Activated CD4-positive, alpha-beta memory T cell treated with anti-CD3 and anti-CD28 coated beads for 36 hours (primary cell): ENCODE data around the gene UBE2U. TPM values are rescaled to one million over a fixed set of nuclear protein-coding genes. Genes with fewer than 3 reads are reported as not detected.

Source experiments
- CTCF ChIA-PET: fragments of 350-600 bp; sonication (Branson Sonifier 250); formaldehyde crosslinking; loops from one replicate; lab custom pipeline; 2021; ENCODE audit warnings: antibody characterized with exemption, inconsistent platforms; lab: Charles Lee
- POLR2A ChIA-PET: fragments of 350-600 bp; sonication (Branson Sonifier 250); formaldehyde crosslinking; loops from one replicate; lab custom pipeline; 2021; ENCODE audit warnings: antibody characterized with exemption; lab: Charles Lee
- DNase-seq: peaks from one replicate; pipeline ENCODE4 v3.0.0-alpha.2; 2020
- H3K27ac Mint-ChIP-seq: one replicate; pipeline ENCODE4 v1.8.0; 2021; ENCODE audit warnings: mixed read lengths
- H3K27me3 Mint-ChIP-seq: one replicate; pipeline ENCODE4 v1.8.0; 2021; ENCODE audit warnings: mixed read lengths
- H3K36me3 Mint-ChIP-seq: one replicate; pipeline ENCODE4 v1.8.0; 2021; ENCODE audit warnings: mixed read lengths
- H3K4me1 Mint-ChIP-seq: one replicate; pipeline ENCODE4 v1.8.0; 2021; ENCODE audit warnings: low read depth, mixed read lengths
- H3K4me3 Mint-ChIP-seq: one replicate; pipeline ENCODE4 v1.8.0; 2021; ENCODE audit warnings: mild to moderate bottlenecking, mixed read lengths
- H3K9me3 Mint-ChIP-seq: one replicate; pipeline ENCODE4 v1.8.0; 2021; ENCODE audit warnings: mixed read lengths
- intact Hi-C: fragments of 100-400 bp; cut with micrococcal nuclease; formaldehyde crosslinking; loops from one replicate; pipeline ENCODE4 v1.15.1; 2023
- total RNA-seq, 2 experiments: library from RNA; stranded (reverse); gene quantifications; one replicate each; pipeline ENCODE4 v1.2.3, GENCODE V29; 2021

Gene UBE2U
- total RNA-seq, 2 experiments from 2014 or later, result not detected

DNA sequence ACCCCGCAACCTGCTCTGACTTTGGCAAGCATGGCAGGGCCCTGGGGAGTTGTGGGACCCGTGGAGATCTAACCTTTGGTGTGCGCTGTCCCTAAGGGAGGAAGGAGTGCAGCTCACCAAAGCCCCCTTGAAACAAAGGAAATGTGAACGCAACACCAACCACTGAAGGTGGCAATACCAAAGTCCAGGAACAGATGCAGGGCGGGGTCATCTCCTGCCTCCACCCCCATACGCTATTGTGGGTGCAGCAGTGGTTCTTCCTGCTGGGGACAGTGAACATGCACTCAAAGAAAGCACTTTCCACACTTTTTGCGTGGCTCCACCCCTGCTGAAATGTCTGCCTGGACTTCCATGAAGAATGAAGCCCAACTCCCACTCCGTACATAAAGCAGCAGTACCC, 93.0 kb downstream of the UBE2U start:
- Mint-ChIP-seq H3K4me1 (no peaks in the 10 kb centered on the region), H3K4me3 (no peak overlapping the region), H3K9me3 (no peaks in the 10 kb centered on the region), H3K27ac (no peak overlapping the region), H3K36me3 (no peaks in the 10 kb centered on the region), H3K27me3 (peaks cover 17% of the 10 kb centered on the region)
- intact Hi-C loops, result no loop called here
- no peak for DNase-seq
- ChIA-PET POLR2A (no interaction called here), CTCF (no interaction called here)

DNA sequence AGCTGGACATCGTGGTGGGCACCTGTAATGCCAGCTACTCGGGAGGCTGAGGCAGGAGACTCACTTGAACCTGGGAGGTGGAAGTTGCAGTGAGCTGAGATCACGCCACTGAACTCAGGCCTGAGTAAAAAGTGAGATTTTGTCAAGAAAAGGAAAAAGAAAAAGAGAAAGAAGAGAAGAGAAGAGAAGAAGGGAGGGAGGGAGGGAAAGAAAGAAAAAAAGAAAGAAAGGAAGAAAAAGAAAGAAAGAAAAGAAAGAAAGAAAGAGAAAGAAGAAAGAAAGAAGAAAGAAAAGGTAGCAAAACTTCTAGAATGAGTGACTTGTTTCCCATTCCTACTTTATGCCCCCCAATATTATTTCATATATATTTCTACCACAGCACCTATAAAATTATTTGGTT, 98.8 kb downstream of the UBE2U start:
- Mint-ChIP-seq H3K27me3 (peaks cover 6% of the 10 kb centered on the region), H3K9me3 (no peaks in the 10 kb centered on the region), H3K36me3 (no peaks in the 10 kb centered on the region), H3K4me3 (no peak overlapping the region), H3K4me1 (no peaks in the 10 kb centered on the region), H3K27ac (no peak overlapping the region)
- POLR2A ChIA-PET, result no interaction called here
- no peak for DNase-seq
- CTCF ChIA-PET, result no interaction called here
- intact Hi-C loops, result no loop called here

DNA sequence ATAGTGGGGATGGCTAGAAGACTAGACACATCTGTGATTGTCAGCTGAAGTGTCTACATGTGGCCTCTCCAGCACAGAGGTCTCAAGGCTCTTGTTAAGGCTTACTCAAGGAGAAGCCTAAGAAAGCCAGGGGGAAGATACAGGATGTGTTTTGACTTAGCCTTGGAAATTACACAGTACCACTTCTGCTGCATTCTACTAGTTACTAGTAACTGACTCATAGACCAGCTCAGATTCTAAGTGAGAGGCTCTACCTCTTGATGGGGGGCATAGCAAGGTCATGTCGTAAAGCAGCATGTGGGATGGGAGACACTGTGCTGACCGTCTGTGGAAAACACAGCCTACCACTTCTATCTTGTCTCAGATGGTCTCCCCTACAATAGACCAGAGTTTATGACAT, 99.5 kb downstream of the UBE2U start:
- intact Hi-C loops, result no loop called here
- POLR2A ChIA-PET, result no interaction called here
- Mint-ChIP-seq H3K27ac (no peak overlapping the region), H3K27me3 (peaks cover 6% of the 10 kb centered on the region), H3K36me3 (no peaks in the 10 kb centered on the region), H3K4me1 (no peaks in the 10 kb centered on the region), H3K4me3 (no peak overlapping the region), H3K9me3 (no peaks in the 10 kb centered on the region)
- no peak for DNase-seq
- CTCF ChIA-PET, result no interaction called here

DNA sequence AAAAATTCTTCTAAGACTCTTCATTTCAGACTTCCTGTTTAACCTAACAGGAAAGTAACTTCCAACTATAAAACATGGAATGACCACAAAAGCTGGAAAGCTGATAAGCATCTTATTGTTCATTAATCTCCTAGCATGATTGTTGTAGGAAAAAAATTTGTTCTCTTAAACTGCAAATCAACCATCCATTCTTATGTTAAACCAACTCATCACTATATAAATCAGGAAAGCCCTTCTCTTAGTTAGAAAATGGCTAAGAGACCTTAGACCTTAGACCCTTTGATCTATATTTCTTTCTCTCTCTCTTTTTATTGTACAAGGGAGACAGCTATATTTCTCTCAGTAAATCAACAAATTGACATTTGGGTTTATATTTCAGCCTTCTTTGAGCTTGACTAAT, 101.4 kb downstream of the UBE2U start:
- H3K4me1 Mint-ChIP-seq, result no peaks in the 10 kb centered on the region
- intact Hi-C loops, result no loop called here
- H3K4me3 Mint-ChIP-seq, result no peak overlapping the region
- H3K27ac Mint-ChIP-seq, result no peak overlapping the region
- H3K27me3 Mint-ChIP-seq, result peaks cover 6% of the 10 kb centered on the region
- no peaks in the 10 kb centered on the region for H3K36me3 Mint-ChIP-seq
- no peaks in the 10 kb centered on the region for H3K9me3 Mint-ChIP-seq
- ChIA-PET CTCF (no interaction called here), POLR2A (interaction anchor here (0.7 kb wide), 1 partner anchor 286 kb away, joined by 3 read pairs; no protein-coding TSS in a partner anchor)
- no peak for DNase-seq

DNA sequence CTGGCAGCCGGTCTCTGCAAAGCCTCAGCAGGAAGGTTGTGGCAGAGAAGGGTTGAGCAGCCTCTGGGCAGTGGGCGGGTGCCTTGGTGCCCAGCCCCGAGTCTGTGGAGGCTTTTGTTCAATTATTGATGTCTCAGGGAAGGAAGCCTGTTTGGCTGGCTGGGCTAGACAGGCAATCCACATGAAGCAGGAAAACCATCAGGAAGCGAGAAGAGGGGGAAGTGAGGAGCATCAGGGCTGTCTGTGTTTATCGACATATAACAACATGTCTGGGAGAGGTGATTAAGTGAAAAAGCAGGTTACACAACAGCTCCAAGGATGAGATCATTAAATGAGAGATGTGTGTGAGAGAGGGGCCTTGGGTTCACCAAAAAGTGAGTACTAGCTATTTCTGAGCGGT, 105.4 kb downstream of the UBE2U start:
- Mint-ChIP-seq H3K36me3 (no peaks in the 10 kb centered on the region), H3K9me3 (no peaks in the 10 kb centered on the region), H3K27me3 (no peaks in the 10 kb centered on the region), H3K4me3 (no peak overlapping the region), H3K27ac (no peak overlapping the region), H3K4me1 (no peaks in the 10 kb centered on the region)
- ChIA-PET POLR2A (no interaction called here), CTCF (no interaction called here)
- DNase-seq, result no peak
- intact Hi-C loops, result no loop called here

DNA sequence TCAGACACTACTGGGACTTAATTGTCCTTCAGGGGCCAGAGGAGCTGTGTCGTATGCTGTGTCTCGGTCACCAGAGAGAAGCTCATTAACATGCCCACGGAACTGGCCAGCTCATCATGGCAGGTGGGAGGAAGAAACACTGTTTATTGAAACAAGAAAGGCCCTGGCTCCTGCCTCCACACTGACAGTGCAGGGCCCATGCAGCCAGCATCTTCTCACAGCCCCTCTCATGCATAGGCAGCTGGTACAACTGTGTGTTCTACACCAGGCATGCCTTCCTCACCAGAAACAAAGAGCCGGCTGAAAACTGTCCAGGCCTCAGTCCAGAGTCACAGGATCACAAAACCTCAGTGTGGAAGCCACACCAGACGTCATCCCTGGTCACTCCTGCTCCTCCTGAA, 106.0 kb downstream of the UBE2U start:
- Mint-ChIP-seq H3K9me3 (no peaks in the 10 kb centered on the region), H3K4me1 (no peaks in the 10 kb centered on the region), H3K36me3 (no peaks in the 10 kb centered on the region), H3K27ac (no peak overlapping the region), H3K27me3 (no peaks in the 10 kb centered on the region), H3K4me3 (no peak overlapping the region)
- DNase-seq, result no peak
- intact Hi-C loops, result no loop called here
- POLR2A ChIA-PET, result no interaction called here
- CTCF ChIA-PET, result no interaction called here

DNA sequence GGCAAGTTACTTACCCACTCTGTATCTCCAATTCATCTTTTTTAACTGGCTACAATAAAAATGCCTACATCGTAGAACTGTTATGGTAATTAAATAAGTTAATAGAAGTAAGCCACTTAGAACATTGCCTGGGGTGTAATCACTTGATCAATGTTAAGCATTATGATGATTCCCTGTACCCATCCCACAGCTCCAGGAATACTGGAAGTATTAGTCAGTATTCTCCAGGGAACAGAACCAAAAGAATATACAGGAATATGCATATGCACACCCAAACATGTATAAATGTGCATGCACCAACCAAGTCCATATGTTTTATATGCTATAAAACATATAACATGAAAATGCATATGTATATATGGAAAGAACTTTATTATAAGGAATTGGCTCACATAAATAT, 107.3 kb downstream of the UBE2U start:
- no peaks in the 10 kb centered on the region for H3K9me3 Mint-ChIP-seq
- CTCF ChIA-PET, result no interaction called here
- no peak overlapping the region for H3K4me3 Mint-ChIP-seq
- DNase-seq, result no peak
- H3K27ac Mint-ChIP-seq, result no peak overlapping the region
- H3K27me3 Mint-ChIP-seq, result no peaks in the 10 kb centered on the region
- H3K36me3 Mint-ChIP-seq, result no peaks in the 10 kb centered on the region
- intact Hi-C loops, result no loop called here
- no peaks in the 10 kb centered on the region for H3K4me1 Mint-ChIP-seq
- POLR2A ChIA-PET, result no interaction called here

DNA sequence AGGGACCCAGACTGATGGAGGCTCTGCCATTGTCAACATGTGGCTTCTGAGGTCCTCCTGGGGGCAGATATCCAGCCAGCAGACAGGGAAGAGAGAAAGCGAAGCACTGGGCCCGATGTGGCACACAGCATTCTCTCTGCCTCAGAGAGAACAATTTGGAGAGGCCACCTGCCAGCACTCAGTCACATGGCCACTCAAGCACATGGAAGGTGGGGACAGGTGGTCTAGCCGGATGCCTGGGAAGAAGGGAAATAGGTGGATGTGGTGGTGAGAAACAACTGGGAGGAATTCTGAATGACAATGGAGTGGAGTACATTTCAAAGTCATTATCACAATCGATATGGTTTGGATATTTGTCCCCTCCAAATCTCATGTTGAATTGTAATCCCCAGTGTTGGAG, 109.0 kb downstream of the UBE2U start:
- intact Hi-C loops, result no loop called here
- H3K36me3 Mint-ChIP-seq, result no peaks in the 10 kb centered on the region
- H3K4me3 Mint-ChIP-seq, result no peak overlapping the region
- no peak overlapping the region for H3K27ac Mint-ChIP-seq
- no peaks in the 10 kb centered on the region for H3K9me3 Mint-ChIP-seq
- no peaks in the 10 kb centered on the region for H3K4me1 Mint-ChIP-seq
- DNase-seq, result no peak
- ChIA-PET POLR2A (no interaction called here), CTCF (no interaction called here)
- no peaks in the 10 kb centered on the region for H3K27me3 Mint-ChIP-seq

DNA sequence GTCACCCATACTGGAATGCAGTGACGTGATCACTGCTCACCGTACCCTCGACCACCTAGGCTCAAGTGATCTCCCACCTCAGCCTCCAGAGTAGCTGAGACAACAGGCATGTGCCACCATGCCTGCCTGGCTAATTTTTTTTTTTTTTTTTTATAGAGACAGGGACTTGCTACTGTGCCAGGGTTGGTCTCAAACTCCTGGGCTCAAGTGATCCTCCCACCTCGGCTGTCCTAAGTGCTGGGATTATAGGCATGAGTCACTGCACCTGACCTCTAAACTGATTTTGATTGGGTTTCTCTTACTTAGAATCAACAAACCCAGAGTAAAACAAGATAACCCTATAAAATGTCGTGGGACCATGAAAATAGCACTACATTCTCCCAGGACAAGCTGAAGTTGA, 112.0 kb downstream of the UBE2U start:
- no peaks in the 10 kb centered on the region for H3K9me3 Mint-ChIP-seq
- H3K36me3 Mint-ChIP-seq, result no peaks in the 10 kb centered on the region
- DNase-seq, result no peak
- ChIA-PET POLR2A (no interaction called here), CTCF (no interaction called here)
- H3K27ac Mint-ChIP-seq, result no peak overlapping the region
- no peaks in the 10 kb centered on the region for H3K27me3 Mint-ChIP-seq
- intact Hi-C loops, result no loop called here
- no peaks in the 10 kb centered on the region for H3K4me1 Mint-ChIP-seq
- H3K4me3 Mint-ChIP-seq, result no peak overlapping the region
